ENCODE measurements around the gene P2RX3.

DNA sequence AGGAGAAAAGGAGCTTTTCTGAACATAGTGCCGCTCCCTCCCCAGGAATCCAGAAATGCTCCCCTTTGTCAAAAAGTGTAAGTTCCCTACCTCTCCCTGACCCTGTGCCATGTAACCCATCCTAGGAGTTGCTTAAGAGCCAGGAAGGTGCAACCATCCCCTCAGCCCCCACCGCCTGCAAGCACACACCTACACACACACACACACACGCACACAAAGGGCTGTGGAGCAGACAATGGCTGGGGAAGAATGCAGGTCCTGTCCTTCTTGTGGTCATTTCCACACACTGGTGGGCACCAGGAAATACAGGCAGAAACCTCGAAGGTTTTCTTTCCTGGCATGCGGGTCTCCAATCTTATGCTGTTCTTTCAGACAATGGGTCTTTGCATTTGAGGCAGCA is 1.2 kb downstream of the P2RX3 start:
- TF ChIP-seq, protein P1, sequence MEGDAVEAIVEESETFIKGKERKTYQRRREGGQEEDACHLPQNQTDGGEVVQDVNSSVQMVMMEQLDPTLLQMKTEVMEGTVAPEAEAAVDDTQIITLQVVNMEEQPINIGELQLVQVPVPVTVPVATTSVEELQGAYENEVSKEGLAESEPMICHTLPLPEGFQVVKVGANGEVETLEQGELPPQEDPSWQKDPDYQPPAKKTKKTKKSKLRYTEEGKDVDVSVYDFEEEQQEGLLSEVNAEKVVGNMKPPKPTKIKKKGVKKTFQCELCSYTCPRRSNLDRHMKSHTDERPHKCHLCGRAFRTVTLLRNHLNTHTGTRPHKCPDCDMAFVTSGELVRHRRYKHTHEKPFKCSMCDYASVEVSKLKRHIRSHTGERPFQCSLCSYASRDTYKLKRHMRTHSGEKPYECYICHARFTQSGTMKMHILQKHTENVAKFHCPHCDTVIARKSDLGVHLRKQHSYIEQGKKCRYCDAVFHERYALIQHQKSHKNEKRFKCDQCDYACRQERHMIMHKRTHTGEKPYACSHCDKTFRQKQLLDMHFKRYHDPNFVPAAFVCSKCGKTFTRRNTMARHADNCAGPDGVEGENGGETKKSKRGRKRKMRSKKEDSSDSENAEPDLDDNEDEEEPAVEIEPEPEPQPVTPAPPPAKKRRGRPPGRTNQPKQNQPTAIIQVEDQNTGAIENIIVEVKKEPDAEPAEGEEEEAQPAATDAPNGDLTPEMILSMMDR (IDR thresholded peaks at IDR 0.05): no peak
- TF ChIP-seq POLR2A (IDR thresholded peaks at IDR 0.05) (no peak), EP300 (IDR thresholded peaks at IDR 0.05) (no peak)

Data from tibial nerve (tissue), 4 donors.